GM18861 (cell line): Measurements from ENCODE around the gene UBAP2L.
"Not testable (repeated sequence)": the region's sequence is repeated elsewhere in the genome, so short reads cannot be mapped to it uniquely, and the experiment has no call there.

Experiments
- ATAC-seq: cut with Tn5 transposase; IDR thresholded peaks from one replicate; pipeline ENCODE4 v1.9.1; 2021; ENCODE audit not compliant: unreplicated experiment

UBAP2L gene

DNA sequence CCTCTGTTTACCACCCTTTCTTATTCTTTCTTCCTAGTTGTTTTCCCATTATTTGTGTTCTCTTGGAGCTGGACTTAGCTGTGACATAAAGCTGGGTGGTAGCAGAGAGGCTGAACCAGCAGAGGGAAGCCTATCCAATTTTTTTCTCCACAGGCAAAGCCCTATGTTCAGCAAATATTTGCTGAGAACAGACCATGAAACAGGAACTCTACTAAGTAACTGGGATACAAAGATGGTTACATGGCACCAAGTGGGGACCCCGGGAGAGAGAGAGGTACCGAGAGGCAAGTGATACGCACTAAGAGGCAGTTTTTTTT, 21.2 kb upstream of the UBAP2L start:
- no peak for ATAC-seq

DNA sequence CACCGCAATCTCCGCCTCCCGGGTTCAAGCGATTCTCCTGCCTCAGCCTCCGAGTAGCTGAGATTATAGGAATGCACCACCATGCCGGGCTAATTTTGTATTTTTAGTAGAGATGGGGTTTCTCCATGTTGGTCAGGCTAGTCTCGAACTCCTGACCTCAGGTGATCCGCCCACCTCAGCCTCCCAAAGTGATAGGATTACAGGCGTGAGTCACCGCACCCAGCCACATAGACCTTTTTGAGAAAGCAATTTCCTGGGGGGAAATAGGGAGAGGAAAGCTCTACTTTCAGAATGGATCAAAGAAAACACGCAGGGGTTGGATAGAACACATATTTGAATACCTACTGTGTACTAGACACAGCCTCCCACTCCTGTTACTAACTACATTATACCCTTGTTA, 15.0 kb upstream of the UBAP2L start:
- not testable (repeated sequence) for ATAC-seq

DNA sequence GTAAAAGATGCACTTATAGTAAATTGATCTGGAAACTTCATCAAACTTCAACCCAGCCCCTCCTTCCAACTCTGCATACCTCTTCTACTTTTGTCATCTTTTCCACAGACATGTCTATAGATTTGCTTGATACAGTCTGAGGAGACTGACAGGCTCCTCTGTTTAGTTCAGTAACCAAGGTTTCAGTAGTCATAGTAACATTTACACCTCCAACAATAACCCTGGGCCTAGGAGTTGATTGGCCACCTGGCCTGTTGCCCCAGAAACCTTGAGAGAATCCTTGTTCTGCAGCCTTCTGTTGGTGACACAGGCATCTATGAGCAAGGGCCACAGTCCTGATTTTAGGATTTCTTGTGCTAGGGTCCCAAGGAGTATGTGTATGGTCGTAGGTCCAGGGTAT, 14.6 kb upstream of the UBAP2L start, which contains the start of gene CFAP141:
Gene CFAP141 (minus strand): TSS at position 138 of the 400 bp plus-strand sequence. CDS start 26 bp downstream, at position 112.
- no peak for ATAC-seq

DNA sequence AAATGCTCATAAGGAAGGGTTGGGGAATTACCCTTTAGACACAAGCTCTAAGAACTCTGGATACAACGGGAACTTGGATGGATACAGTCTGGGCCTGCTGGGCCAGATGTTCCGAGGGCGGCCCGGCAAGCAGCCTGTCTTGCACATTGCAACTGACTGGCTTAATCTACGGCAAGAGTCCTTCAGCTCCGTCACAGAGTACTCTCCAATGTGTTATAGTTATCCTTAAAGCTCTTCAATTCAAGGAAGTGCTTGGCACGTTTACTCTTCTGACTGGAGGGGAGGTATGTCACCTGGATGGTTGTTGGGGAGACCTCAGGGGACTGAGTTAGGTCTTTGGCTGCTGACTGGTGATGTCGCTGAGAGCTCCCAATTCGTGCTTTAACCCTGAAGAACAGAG, 13.5 kb upstream of the UBAP2L start:
- ATAC-seq, result no peak

DNA sequence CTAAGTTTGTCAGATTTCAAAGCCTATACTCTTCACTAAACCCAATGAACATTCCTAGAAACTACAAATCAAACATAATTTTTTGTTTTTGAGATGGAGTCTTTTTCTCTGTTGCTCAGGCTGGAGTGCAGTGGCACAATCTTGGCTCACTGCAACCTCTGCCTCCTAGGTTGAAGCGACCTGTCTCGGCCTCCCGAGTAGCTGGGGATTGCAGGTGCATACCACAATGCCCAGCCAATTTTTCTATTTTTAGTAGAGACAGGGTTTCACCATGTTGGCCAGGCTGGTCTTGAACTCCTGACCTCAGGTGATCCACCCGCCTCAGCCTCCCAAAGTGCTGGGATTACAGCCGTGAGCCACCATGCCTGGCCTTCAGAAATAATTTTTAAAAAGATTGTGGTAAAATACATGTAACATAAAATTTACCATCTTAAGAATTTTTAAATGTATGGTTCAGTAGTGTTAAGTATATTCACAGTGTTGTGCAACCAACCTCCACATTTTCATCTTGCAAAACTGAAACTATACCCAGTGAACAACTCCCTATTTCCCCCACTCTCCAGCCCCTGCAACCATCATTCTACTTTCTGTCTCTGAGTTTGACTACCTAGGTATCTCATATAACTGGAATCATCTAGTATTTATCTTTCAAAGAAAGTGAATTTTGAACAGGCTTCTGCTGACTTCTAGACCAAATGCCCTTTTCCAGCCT, 11.9 kb upstream of the UBAP2L start:
- no peak for ATAC-seq

DNA sequence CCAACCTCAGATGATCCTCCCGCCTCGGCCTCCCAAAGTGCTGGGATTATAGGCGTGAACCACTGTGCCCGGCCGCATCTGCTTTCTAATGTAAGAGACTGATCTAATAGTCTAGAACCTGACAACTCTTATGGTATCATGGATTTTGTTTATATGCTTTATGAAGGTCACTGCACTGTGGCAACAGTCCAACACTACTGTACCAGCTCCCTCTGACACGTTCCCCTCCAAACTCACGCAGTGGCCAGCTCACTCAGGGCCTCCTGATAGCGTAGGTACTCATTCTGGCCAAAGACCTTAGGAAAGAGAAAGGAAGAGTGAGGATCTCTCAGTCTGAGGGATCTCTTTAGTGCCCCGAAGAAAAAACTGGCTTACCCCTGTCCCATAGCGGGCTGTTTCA, 8.7 kb upstream of the UBAP2L start:
- no peak for ATAC-seq

DNA sequence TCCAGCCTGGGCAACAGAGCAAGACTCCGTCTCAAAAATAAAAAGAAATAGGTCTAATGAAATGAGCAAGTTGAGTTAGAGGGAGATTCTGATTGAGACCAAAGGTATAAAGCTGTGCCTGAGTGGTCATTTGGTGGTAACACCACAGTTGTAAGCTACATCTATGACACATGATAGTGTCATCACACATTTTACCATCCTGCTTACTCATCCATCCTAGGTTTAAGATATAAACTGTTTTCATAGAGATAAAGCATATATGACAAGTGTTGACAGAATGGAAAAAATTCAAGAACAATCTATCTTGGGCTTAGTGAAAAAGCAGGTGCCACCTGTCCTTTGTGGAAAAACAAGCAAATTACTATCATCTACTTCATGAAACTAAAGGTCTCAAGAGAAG, 7.5 kb upstream of the UBAP2L start:
- ATAC-seq, result no peak

DNA sequence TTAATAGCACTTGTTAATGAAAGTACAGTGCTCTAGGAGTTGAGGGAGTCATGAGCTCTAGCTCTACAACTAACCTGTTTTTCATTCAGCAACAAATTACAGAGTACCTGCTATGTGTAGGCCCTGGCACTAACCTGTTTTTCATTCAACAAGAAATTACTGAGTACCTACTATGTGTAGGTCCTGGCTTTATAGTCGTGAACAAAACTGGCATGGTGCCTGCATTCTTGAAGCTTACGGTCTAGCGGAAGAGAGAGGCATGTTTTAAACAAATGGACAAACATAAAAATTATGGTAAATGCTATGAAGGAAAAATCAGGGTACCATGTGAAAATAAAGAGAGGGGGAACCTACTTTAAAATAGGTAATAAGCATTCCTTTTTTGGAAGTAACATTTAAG, 2.2 kb upstream of the UBAP2L start:
- no peak for ATAC-seq

DNA sequence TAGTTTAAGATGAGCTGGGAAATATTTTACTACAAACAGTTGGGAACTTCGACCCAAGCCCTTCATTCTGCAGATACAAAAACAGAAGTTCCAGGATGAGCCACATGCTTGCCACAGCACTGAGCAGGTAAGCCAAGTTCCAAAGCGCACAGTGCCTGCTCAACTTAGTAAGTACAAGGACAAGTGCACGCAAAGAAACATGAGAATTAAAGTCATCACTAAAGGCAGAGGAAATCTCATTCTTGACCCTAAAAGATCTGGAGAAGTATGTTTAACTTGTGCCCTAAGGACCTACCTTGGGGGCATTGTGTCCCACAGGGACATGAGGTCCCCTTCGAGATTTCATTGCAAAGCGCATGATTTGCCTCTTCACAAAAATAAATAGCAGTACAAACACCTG, 1.2 kb upstream of the UBAP2L start:
- no peak for ATAC-seq

DNA sequence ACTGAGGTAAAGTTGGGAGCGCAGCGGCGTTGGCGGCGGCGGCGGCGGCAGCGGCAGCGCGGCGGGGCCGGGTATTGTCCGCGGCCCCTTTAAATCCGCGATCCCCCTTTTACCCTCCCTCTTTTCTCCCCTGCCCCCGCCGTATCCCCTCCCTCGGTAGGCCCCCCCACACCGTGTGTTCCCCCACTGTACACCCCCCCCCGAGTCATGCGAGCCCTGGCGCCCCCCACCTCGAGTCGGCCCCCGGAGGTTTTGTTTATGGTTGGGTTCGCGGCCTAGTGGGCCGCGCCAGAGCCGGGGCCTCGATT, 169 bp downstream of the UBAP2L start:
- no peak for ATAC-seq

DNA sequence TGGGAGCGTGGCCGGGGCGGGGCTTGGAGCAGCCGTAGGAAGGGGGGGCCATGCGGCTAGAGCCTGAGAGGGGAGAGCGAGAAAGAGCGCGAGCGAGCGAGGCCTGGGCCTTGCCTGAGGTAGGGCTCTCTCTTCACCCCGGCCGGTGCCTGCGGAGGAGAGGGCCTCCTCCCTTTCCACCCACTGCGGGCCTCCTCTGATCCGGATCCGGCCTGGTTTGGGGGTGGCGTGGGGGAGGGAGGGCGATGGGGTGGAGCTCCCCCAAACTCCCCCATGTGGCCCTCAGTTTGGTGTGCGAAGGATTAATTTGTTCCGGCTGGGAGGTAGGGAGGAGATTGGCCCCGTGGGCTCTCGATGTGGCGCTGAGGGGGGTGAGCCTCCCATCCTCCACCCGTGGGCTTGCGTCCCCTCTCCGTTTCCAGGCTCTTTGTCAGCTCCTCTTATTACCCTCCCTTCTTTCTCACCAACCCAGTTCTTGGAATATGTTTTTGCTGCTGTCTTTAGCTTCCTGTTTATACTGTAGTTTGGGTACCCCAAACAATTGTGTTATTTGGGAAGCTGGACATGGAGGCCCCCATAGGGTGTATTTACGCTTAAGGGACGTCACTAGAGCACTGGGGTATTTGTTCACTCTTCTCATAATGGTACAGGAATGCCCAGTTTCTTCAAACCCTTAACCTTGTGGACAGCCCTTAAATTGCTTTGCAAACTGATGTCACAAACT, 685 bp downstream of the UBAP2L start:
- ATAC-seq, result no peak

DNA sequence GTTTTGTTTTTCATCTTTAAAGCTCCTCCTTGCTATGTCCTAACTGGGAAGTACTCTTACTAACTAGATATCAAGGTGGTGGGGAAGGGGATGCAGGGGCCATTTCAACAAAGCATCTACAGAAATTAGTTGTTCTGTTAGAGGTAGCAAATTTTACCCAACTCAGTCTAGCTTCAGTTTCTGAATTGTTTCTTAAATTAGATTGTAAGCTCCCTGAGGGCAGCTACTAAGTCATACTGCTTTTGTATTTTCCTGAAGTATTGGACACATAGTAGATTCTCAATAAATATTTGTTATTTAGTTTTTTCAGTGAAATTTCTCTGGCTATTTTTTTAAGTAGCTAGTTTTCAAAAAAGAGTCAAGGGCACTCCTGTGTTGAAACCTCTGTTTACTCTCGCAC, 1.8 kb downstream of the UBAP2L start:
- ATAC-seq, result no peak

DNA sequence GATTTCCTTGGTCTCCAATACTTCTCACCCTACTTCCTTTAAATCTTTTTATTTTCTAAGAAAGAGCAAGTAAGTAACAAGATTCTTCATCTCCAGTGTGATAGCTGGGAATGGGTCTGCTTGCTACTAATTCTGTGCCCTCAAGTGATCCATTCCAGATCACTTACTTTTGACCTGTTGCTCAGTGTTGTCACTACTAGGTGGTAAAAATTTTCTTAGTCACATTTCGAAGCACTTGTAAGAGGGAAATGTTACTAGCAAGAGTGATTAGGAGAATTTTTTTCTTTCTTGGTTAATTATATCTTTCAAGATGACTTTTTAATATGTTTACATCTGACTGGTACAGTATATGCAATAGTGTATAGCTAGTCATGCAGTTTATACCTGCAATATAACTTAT, 2.2 kb downstream of the UBAP2L start:
- ATAC-seq, result no peak

DNA sequence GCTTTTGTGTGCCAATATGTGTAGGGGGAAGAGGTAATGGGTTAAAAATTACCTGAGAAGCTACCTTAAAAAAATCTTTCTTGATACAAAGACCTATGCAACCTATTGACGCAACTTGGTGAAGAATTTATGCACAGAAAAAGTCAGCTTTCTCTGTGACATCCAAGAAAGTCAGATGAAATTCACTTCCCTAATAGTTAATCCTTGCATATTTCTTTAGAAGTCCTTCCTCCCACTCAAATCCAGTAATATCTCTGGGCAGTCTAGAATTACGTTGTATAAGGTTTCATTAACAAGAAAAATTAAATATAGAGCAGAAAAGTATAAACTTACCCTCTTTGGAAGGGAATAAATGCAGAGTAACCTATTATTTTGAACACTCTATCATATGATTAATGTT, 2.9 kb downstream of the UBAP2L start:
- no peak for ATAC-seq

DNA sequence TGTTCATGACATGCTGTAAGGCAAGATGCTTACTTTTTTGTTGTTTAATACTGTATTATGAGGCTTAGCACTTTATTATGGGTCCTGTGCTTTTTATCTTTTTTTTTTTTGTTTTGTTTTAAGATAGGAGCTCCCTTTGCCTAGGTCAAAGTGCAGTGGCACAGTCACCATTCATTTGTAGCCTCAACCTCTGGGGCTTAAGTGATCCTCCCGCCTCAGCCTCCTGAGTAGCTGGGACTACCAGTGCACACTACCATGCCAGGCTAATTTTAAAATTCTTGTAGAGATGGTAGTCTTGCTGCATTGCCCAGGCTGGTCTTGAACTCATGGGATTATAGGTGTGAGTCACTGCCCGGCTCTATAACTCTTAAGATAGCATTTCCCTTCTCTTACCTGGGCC, 4.6 kb downstream of the UBAP2L start:
- ATAC-seq, result no peak

DNA sequence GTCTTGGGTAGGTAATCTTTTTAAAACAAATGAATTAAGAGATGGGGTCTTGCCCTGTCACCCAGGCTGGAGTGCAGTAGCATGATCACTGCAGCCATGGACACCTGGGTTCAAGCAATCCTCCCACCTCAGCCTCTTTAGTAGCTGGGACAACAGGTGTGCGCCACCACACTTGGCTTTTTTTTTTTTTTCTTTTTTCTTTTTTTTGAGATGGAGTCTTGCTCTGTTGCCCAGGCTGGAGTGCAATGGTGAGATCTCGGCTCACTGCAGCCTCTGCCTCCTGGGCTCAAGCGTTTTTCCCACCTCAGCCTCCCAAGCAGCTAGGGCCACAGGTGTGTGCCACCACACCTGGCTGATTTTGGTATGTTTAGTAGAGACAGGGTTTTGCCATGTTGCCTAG, 10.4 kb downstream of the UBAP2L start:
- ATAC-seq, result not testable (repeated sequence)

DNA sequence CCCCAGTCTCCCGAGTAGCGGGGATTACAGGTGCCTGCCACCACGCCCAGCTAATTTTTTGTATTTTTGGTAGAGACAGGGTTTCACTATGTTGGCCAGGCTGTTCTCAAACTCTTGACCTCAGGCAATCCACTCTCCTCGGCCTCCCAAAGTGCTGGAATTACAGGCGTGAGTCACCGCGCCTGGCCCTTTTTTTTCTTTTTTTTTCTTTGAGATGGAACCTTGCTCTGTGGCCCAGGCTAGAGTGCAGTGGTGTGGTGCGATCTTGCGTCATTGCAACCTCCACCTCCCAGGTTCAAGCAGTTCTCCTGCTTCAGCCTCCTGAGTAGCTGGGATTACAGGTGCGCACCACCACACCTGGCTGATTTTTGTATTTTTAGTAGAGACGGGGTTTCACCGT, 12.4 kb downstream of the UBAP2L start:
- ATAC-seq, result not testable (repeated sequence)

DNA sequence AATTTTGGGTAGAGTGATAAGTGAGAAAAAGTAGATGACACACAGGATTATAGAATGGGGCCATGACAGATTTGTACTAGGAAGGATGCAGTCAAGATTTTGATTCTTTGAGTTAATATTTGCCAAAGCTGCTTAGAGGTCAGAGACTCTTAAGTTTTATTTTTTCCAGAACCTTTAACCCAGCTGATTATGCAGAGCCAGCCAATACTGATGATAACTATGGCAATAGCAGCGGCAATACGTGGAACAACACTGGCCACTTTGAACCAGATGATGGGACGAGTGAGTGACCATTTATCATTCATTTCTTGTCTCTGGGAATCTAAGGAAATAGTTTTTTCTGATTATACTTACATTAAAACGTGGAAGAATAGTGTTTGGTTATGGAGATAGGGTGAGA, 16.1 kb downstream of the UBAP2L start:
- no peak for ATAC-seq

DNA sequence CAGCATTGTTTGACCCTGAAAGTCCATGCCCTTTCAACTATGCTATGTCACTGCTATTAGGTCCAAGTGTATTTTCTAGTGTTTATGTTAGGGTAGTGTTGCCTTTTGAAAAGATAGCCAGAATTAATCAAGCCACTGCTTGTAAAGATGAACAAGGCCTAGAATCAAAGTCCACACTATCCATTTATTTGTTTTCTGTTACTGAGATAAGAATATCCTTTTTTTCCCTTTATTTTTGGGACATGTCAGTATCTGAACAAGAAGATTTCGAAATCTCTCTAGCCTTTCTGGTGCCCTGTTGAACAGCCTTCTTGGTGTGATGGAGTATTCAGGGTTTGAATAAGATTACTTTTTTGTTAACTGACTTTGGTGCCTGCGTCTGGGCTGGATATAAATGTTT, 16.7 kb downstream of the UBAP2L start:
- no peak for ATAC-seq

DNA sequence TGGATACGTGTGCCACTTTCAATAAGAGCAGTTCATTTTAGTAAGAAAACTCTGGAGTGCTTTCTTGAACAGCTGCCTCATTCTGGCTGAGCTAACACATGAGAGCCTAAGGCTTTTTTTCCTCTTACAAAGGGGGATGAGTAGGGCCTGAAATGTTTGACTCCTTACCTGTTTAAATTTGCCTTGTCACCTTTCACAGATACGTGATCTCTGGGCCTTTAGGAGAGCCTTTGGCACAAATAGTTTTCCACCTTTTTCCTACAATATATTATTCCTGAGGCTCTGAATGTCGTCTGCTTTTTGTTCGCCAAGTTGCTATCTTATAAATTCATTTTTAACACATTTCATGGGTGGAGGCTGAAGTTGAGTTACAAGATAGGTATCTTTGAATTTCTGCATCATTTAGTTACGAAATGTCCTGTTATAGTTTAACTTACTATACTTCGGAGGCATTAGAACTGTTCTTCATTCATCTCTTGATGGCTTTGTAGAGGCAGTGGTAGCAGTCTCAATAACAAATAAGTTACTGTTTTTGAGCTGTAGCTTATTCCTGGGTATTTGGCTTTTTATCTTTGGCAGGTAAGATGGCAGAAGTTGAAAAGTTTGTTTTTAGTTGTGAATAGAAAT, 17.2 kb downstream of the UBAP2L start:
- ATAC-seq, result no peak

DNA sequence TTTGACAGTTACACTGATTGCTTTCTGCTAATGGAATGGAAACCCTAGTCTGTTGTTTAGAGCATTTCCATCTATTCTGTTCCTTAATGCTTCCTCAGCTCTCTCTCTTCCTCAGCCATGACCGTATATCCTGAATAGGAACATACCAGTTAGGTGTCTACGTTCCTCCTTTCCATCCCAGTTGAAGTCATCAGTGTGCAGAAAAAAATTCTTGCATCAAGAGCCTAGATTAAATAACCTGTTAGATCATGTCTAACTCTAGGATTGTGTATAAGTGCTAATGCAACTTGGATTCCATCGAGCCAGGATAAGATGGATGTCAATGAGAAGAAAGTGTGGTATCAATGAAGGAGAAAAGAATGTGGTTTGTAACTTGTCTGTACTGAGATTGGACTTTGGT, 18.7 kb downstream of the UBAP2L start:
- ATAC-seq, result no peak

DNA sequence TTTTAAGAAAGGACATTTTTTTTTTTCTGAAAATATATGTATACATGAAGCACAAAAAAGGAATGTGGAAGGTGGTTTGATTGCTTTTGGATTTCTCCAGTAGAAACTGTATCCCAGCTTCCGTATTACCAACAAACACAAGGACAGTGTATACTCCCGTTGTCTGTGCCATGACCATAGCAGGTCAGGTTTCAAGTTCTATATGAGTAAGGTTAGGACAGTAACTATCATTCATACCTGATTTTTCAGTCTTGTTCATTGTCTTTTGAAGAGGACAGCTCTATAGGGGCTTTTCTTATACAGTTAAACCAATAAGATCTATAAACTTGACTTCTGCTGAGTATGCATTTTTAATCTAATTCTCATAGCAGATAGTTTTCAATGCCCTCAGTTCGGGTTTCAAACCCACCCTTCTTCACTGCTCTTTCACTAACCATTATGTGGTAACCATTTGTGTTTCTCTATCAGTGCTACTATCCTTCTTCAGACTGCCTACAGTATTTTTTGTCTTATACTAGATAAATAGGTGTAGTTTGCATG, 19.6 kb downstream of the UBAP2L start:
- no peak for ATAC-seq
